ENCODE measurements around the gene NECTIN3. TPM values are rescaled to one million over a fixed set of nuclear protein-coding genes. Genes with fewer than 3 reads are reported as not detected.

The NECTIN3 gene
- total RNA-seq, 4 donors from 2014 or later, result 4.3 to 9.7 (median 5.8) TPM

DNA sequence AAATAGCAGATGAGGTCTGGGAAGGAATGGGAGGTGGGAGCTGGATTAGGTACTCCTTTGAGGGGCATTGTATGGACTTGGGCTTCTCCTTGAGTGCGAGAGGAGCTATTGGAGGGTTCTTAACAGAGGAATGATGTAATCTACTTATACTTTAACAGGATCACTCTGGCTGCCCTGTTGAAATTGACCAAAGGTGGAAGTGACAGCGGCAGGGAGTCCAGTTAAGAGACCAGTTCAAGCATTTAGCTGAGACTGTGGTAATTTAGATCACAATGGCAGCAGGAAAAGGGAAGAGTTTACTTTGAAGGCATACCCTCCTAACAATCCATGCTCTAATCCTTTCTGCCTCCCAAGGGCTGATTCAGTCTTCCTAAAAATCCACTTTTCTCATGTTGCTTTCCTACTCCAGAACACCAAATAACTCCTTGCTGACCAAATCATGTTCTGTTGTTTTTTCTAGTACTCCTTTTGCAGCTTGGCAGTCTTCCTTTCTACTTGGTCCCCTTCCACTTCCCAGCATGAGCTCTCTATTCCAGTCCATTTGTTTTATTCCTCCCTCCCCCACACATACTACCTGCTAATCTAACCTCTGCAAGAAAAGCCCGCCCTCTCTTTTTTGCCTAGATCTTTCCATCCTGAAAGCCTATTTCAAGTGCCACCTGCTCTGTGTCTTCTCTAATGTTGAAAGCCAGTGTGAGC is 139.4 kb downstream of the NECTIN3 start:
- Histone ChIP-seq H3K27me3 (no peaks in the 10 kb centered on the region), H3K36me3 (no peaks in the 10 kb centered on the region), H3K4me3 (no peak overlapping the region), H3K27ac (no peak overlapping the region), H3K9me3 (no peaks in the 10 kb centered on the region), H3K4me1 (no peaks in the 10 kb centered on the region)
- ATAC-seq (no peak), DNase-seq (no peak)
- TF ChIP-seq, protein P1, sequence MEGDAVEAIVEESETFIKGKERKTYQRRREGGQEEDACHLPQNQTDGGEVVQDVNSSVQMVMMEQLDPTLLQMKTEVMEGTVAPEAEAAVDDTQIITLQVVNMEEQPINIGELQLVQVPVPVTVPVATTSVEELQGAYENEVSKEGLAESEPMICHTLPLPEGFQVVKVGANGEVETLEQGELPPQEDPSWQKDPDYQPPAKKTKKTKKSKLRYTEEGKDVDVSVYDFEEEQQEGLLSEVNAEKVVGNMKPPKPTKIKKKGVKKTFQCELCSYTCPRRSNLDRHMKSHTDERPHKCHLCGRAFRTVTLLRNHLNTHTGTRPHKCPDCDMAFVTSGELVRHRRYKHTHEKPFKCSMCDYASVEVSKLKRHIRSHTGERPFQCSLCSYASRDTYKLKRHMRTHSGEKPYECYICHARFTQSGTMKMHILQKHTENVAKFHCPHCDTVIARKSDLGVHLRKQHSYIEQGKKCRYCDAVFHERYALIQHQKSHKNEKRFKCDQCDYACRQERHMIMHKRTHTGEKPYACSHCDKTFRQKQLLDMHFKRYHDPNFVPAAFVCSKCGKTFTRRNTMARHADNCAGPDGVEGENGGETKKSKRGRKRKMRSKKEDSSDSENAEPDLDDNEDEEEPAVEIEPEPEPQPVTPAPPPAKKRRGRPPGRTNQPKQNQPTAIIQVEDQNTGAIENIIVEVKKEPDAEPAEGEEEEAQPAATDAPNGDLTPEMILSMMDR (IDR thresholded peaks at IDR 0.05 in 4 of 5, conservative IDR thresholded peaks at IDR 0.05 in 1 of 5), result no peak
- no peak for TF ChIP-seq POLR2A (IDR thresholded peaks at IDR 0.05)
- intact Hi-C loops (cut with DNase I; ENCODE audit: low total_unique reads) (no loop called here), in situ Hi-C loops (cut with MboI; ENCODE audit: low sequenced_read_pairs in 4 of 4) (no loop called here)

DNA sequence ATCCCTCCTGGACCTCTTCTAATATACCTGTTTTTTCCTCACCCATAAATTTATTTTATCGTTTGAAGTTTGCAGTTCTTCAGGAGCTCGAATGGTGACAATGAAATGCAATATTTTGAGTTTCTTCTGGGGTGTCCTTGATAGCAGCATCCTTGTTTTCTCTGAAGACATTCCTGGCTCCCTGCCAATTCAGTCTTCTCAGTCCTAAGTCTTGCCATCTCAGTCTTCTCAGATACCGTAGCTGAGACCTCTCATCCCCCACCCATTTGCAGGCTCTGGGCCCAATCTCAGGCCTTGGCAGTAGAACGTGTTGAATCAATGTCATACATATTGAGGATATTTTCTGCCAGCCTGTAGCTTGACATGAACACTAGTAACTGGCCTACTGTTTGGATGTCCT is 140.9 kb downstream of the NECTIN3 start:
- no peak overlapping the region for H3K4me3 ChIP-seq
- TF ChIP-seq POLR2A (IDR thresholded peaks at IDR 0.05), result no peak
- TF ChIP-seq, protein P1 (IDR thresholded peaks at IDR 0.05 in 4 of 5, conservative IDR thresholded peaks at IDR 0.05 in 1 of 5), result no peak
- H3K9me3 ChIP-seq, result no peaks in the 10 kb centered on the region
- H3K4me1 ChIP-seq, result no peaks in the 10 kb centered on the region
- no peak for ATAC-seq
- intact Hi-C loops (cut with DNase I; ENCODE audit: low total_unique reads) (no loop called here), in situ Hi-C loops (cut with MboI; ENCODE audit: low sequenced_read_pairs in 4 of 4) (no loop called here)
- no peak for DNase-seq
- no peaks in the 10 kb centered on the region for H3K36me3 ChIP-seq
- no peak overlapping the region for H3K27ac ChIP-seq
- H3K27me3 ChIP-seq, result no peaks in the 10 kb centered on the region

DNA sequence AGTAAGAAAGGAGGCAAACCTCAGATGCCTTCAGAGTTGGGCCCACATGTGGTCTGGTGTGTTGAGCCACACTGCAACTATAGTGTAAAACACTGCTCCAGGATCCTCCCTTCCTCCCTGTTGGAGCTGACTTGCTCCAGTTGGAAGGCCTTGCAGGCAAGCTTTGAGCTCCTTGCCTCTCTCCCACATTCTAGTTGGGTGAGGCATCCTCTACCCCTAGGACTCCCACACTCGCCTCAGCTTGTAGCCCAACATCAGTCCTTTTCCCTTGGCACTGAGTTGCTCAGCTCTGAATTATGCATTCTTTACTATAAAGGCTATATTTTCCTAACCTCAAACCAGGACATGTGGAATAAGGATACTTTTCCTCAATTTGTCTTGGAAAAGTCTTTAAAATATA is 143.9 kb downstream of the NECTIN3 start:
- ATAC-seq, result no peak
- DNase-seq, result no peak
- intact Hi-C loops (cut with DNase I; ENCODE audit: low total_unique reads) (no loop called here), in situ Hi-C loops (cut with MboI; ENCODE audit: low sequenced_read_pairs in 4 of 4) (no loop called here)
- Histone ChIP-seq H3K9me3 (no peaks in the 10 kb centered on the region), H3K36me3 (no peaks in the 10 kb centered on the region), H3K4me1 (no peaks in the 10 kb centered on the region), H3K27me3 (no peaks in the 10 kb centered on the region), H3K4me3 (no peak overlapping the region), H3K27ac (no peak overlapping the region)
- TF ChIP-seq, protein P1 (IDR thresholded peaks at IDR 0.05 in 4 of 5, conservative IDR thresholded peaks at IDR 0.05 in 1 of 5), result no peak
- no peak for TF ChIP-seq POLR2A (IDR thresholded peaks at IDR 0.05)

DNA sequence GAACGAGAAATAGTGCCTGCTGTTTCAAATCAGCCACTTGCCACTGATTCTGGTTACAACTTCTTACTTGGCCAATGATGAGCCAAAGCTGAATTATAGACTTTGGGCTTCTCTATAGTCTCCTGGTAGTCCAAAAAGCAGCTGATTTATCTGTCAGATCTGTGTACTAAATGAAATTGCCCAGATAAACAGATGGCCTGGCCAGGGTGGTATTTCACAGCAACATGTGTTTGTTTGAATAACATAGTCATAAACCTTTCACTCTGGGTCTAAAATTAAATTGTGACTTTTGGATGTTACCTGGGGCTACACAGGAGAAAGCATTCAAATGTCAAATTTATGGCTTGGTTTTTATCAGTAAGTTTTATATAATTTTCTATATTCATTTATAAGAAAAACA is 147.0 kb downstream of the NECTIN3 start:
- Histone ChIP-seq H3K9me3 (no peaks in the 10 kb centered on the region), H3K36me3 (no peaks in the 10 kb centered on the region), H3K27ac (no peak overlapping the region), H3K27me3 (no peaks in the 10 kb centered on the region), H3K4me1 (no peaks in the 10 kb centered on the region), H3K4me3 (no peak overlapping the region)
- in situ Hi-C loops (cut with MboI; ENCODE audit: low sequenced_read_pairs in 4 of 4), result no loop called here
- TF ChIP-seq, protein P1 (IDR thresholded peaks at IDR 0.05 in 4 of 5, conservative IDR thresholded peaks at IDR 0.05 in 1 of 5), result no peak
- no peak for TF ChIP-seq POLR2A (IDR thresholded peaks at IDR 0.05)
- intact Hi-C loops (cut with DNase I; ENCODE audit: low total_unique reads), result no loop called here
- ATAC-seq (no peak), DNase-seq (no peak)

DNA sequence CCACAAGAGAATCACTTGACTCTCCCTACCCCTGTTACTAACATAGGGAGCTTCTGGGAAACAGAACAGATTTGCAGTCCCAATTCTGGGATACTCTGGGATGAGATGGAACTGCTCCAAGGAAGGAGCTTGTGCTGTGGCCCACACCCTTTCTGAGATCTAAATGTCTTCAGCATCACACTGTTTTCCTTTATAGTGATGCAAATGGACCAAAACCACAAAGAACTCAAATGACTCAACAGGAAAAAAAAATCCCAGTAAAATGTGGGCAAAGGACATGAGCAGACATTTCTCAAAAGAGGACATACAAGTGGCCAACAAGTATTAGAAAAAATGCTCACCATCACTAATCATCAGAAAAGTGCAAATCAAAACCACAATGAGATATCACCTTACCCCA is 155.6 kb downstream of the NECTIN3 start:
- no peak for TF ChIP-seq POLR2A (IDR thresholded peaks at IDR 0.05)
- TF ChIP-seq, protein P1 (IDR thresholded peaks at IDR 0.05 in 4 of 5, conservative IDR thresholded peaks at IDR 0.05 in 1 of 5), result no peak
- DNase-seq, result no peak
- Histone ChIP-seq H3K4me1 (no peaks in the 10 kb centered on the region), H3K36me3 (no peaks in the 10 kb centered on the region), H3K27me3 (no peaks in the 10 kb centered on the region), H3K4me3 (no peak overlapping the region), H3K9me3 (no peaks in the 10 kb centered on the region), H3K27ac (no peak overlapping the region)
- no peak for ATAC-seq
- intact Hi-C loops (cut with DNase I; ENCODE audit: low total_unique reads) (no loop called here), in situ Hi-C loops (cut with MboI; ENCODE audit: low sequenced_read_pairs in 4 of 4) (no loop called here)

Measured in gastrocnemius medialis (tissue), 4 donors.